Stimulated activated CD8-positive, alpha-beta memory T cell treated with anti-CD3 and anti-CD28 coated beads, Interleukin-15, amount 100 ng/mL, for 1 hour (primary cell): ENCODE data around the gene LARP7.
A peak's percentile ranks its signal among the peaks of the same experiment; 100 is the strongest.
"Not testable (repeated sequence)": the region's sequence is repeated elsewhere in the genome, so short reads cannot be mapped to it uniquely, and the experiment has no call there.

Experiments
- DNase-seq: peaks from one replicate; pipeline ENCODE4 v3.0.0-alpha.2; 2020; ENCODE audit warnings: low read depth

The LARP7 gene

DNA sequence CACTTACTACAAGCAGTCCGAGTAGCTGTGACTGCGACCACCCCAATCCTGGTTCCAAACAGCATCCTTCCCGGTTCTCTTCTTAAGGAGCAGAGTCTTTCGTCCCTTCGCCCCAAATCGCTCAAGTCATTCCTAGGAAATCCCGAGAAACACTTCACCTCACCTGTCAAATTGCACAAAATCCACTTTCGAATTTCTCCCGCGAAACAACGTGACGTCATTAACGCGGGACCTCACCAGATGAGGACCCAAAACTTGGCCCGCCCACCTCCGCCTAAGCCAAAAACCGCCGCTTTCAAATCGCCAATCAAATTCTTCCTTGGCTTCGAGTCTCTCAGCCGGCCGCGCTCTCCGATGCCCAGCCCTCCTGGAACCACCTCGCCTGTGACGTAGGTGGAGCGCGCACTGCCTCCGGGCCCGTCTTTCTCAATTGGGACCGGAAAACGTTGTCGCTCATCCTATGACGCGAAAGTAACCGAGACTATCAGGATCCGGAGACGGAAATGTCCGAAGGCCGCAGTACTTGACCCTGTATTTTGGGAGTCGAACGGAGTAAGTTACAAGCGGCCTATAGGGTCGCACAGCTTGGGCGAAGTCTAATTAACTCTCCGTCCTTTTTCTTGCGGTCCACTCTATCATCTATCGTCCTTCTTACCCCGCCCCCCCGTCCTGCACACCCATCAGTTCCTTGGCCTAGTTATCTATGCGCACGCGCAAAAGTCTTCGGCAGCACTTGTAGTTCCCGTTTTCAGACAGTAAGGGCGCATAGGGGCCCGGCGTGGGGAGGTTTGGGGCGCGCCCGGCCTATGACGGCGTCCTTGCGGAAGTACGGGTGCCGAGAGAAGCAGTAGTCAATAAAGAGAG, at the start of gene LARP7, which contains the start of gene ZGRF1:
Gene LARP7, plus strand, starts transcription at position 456 of the 864 bp plus-strand sequence. CDS start 7,527 bp downstream, outside the sequence.
Gene ZGRF1, minus strand, starts transcription at position 222 of the 864 bp plus-strand sequence. CDS start 3,733 bp downstream, outside the sequence.
- peak; percentile 96 for DNase-seq

DNA sequence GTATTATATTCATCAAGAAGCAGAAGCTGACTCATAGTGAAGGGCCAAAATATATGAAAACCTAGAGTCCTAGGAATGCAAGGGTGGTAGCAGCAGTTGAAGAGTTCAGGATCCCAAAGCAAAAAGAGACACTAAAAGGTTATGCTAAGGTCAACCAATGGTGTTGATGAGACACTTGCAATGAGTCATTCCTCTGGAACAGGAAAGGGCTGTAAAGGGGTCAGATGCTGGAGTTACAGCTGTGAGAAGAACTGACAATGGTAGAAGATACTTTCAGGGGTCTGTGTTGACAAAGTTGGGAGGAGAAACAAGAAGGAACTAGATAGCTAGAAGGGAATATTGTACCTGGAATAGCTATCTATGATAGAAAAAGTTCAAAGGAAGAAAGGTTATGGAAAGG, 47.7 kb upstream of the LARP7 start:
- no peak for DNase-seq

DNA sequence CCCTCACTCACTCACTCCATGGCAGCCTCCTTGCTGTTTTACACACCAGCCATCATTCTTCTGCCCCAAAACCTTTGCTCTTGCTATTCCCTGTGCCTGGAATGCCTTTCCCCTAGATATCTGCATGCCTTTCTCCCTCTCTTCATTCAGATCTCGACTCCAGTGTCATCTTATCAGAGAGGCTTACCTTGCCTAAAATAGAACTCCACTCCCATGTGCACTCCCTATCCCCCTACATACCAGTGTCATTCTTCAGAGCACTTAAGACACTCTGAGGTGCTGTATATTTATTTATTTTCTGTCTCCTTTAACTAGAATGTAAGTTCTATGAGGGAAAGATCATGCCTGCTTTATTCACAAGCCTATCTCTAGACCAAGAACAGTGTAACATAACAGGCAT, 45.4 kb upstream of the LARP7 start:
- no peak for DNase-seq

DNA sequence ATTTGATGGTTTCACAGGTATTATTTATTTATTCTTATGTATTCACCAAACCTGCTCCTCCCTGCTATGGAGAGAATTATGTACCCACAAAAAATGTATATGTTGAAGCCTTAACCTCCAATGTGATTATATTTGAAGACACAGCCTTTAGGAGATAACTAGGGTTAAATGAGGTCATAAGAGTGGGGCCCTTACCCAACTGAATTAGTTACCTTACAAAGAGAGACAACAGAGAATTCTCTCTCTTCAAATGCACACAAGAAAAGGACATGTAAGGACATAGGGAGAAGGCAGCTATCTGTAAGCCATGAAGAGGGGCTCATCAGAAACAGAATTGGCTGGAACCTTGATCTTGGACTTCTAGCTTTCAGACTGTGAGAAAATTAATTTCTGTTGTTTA, 44.2 kb upstream of the LARP7 start:
- no peak for DNase-seq

DNA sequence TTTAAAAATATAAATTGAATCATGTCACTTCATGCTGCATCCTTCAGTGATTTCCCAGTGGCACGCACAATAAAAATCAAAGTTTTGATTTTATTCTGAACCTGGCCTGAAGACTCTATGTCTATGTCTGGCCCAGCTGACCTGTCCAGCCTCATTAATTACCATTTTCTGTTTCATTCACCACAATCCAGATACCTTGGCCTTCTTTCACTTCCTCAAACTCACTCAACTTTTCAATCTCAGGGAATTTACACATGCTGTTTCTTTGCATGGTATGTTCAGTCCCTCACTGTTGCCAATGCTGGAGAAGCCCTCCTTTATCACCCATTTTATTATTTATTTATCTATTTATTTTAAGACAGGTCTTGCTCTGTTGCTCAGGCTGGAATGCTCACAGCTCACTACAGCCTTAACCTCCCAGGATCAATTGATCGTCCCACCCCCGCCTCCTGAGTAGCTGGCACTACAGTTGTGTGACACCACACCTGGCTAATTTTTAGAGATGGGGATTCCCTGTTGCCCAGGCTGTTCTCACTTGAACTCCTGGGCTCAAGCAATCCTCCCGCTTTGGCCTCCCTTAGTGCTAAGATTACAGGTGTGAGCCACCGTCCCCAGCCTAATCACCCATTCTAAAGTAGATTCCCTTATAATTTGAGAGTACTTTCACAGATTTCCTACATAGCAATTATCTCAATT, 43.4 kb upstream of the LARP7 start:
- no peak for DNase-seq

DNA sequence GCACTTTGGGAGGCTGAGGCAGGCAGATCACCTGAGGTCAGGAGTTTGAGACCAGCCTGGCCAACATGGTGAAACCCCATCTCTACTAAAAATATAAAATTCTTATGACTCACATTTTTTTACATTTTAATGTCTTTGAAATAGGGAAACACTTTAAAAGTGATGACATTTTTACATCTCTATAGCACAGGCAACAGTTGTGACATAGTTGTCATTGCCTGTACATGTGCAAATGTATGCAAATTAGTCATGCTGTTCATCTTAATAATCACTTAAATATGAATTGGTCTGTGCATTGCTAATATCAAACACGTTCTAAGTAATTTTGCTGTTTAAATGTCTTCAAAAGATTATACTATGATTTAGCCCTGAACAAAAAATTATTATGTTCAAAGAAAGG, 42.0 kb upstream of the LARP7 start:
- DNase-seq, result no peak

DNA sequence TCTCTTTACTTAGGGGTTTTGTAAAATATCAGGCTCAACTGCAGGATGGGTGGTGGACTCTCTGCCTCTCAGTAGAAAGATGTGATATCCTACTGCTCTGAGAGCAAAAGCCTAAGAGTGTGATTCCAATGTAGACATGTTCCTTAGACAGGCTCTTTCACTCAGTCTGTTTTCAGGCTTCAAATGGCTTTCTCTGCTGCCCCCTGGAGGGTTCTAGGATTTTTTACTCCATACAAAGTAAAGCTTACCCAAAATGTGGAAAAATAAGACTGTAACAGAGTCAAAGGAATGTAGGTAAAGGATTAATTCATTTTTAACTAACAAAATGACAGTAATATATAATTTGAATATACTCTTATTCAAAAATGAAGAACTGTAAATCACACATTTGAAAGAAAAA, 32.4 kb upstream of the LARP7 start:
- DNase-seq, result peak; percentile 12

DNA sequence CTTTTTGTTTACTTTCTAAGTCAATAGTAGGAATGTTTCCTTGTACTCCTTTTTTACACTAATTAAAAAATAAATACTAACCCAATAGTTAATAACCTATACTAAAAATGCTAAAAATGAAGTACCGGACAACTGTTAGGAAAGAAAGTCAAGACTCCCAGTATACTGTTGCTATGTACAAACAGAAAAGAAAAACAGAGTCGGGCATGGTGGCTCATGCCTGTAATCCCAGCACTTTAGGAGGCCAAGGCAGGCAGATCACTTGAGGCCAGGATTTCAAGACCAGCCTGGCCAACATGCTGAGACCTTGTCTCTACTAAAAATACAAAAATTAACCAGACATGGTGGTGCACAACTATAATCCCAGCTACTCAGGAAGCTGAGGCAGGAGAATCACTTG, 24.1 kb upstream of the LARP7 start:
- DNase-seq, result not testable (repeated sequence)

DNA sequence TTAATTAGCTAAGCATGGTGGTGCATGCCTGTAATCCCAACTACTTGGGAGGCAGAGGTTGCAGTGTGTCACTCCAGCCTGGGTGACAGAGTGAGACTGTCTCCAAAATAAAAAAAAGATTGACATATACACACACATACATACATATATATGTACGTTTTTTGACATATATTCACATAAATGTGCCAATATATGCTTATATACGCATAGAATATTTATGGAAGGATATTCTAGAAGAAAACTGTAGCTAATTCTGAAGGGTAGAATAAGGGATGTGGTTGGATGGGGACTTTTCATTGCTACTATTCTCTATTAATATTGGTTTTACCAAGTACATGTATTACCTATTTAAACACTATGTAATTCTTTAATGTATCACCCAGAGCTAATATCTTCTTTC, 20.0 kb upstream of the LARP7 start:
- no peak for DNase-seq

DNA sequence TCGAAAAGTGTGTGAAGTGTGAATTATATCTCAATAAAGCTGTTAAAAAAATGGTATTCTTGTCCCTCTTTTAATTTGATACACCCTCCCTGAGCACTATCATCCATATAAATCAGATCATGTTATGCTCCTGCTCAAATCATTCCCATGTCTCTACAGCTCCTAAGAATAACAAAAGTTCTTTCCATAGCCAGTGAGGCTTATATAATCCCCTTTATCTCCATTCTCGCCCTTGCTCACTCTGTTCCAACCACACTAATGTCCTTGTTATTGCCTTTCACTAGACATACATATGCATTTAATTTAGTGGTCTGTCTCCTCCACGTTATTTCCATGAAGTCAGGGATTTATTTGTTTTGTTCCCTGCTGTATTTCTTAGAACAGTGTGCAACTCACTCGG, 10.7 kb upstream of the LARP7 start:
- DNase-seq, result no peak

DNA sequence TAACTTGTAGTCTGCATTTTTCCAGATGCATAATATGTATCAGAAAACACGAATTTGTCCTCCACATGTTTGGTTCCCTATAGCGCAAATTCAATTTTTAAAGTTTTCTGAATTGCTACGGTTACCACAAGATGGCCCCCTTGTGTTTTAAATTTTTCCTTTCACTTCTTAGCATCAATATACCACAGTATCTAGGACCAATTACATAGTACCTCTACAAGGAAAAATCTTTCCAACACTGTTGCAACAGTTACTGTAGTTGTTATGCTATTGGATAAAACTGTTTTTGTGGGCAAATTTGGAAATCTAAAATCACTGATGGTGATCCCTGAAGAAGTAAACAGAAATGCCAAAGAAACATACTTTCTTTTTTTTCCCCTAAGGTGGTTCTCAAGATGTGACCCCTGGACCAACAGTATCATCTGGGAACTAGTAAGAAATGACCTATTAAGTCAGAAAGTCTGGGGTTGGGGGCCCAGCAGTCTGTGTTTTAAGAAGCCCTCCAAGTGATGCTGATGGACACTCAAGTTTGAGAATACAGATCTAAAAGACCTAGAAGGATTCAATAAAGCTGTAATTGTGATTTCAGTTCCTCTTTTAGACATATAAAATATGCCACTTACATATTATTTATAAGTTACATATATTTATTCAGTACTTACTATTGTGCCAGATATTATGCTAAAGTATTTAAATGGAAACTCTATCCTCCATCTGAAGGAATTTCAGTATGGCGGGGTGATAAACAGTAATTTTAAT, 3.3 kb upstream of the LARP7 start:
- DNase-seq, result no peak

DNA sequence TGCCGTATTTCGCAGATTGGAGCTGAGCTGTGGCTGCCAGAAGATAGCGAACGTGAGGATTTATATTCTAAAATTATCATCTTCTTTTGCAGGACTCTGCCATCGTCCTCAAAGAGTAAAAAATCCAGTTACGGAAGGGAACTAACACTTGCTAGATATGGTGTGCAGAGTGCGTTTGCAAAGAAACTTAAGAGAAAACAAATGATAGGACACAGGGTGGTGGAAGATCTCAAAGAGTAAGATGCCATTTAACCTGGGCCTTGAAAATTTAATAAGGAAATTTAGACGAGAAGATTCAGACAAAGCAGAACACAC, 566 bp downstream of the LARP7 start:
- no peak for DNase-seq

DNA sequence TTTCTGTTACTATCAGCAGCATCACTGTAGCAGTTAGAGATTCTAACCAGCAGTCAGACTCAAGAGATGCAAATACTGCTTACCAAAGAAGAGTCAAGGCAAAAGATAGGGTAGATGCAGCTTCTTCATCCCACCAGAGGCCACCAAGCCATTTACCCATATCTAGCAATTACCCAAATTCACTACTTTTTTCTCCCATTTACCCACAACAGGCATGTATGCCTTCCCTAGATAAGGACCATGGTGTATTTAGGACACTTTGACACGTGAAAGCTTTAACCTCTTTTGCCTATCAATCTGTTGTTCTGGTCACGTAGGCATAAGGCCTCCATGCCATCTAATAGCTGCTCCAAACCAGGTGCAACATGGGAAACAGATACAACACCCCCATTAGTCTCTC, 5.6 kb downstream of the LARP7 start:
- no peak for DNase-seq

DNA sequence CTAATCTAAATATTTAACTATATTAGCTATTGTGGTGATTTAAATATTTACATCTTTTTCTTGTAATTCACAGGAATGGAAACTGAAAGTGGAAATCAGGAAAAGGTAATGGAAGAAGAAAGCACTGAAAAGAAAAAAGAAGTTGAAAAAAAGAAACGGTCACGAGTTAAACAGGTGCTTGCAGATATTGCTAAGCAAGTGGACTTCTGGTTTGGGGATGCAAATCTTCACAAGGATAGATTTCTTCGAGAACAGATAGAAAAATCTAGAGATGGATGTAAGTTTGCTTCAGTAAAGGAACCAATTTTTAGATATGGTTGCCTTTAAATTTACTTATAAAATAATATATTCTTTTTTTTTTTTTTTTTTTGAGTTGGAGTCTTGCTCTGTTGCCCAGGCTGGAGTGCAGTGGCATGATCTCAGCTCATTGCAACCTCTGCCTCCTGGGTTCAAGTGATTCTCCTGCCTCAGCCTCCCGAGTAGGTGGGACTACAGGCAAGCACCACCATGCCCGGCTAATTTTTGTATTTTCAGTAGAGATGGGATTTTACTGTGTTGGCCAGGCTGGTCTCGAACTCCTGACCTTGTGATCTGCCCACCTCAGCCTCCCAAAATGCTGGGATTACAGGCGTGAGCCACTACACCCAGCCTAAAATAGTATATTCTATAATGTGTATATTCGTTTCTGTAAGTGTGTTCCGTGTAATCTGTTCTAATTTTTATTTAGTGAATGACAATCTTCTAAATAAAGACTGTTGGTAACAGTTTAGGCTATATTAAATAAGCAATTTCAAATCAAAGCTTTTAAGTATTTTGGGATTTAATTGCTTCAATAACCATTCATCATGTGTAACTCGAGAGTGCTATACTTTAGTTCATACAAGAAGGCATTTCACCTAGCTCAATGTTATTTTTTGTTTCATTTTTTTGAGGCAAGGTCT, 7.9 kb downstream of the LARP7 start:
- DNase-seq, result not testable (repeated sequence)

DNA sequence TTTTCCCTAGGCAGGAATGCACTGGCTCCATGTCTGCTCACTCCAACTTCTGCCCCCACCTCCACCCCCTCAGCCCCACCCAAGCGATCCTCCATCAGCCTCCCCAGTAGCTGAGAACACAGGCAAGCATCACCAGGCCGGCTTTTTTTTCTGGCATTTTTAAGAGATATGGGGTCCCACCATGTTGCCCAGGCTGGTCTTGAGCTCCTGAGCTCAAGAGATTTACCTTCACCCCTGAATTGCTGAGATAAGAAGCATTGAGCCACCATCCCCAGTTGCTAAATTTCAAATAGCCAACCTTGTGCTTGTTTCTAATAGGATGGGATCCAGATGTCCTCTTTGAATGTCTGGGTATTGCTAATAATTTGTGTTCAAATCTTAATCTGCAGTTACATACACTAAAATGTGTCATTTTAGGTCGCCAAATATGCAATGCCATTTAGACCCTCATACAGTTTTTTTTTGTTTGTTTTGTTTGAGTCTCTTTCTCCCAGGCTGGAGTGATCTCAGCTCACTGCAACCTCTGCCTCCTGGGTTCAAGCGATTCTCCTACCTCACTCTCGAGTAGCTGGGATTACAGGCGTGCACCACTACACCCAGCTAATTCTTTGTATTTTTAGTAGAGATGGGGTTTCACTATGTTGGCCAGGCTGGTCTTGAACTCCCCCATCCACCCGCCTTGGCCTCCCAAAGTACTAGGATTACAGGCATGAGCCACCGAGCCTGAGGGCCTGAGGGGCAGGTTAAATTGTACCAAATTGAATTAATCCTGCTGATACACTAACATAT, 8.8 kb downstream of the LARP7 start:
- DNase-seq, result no peak

DNA sequence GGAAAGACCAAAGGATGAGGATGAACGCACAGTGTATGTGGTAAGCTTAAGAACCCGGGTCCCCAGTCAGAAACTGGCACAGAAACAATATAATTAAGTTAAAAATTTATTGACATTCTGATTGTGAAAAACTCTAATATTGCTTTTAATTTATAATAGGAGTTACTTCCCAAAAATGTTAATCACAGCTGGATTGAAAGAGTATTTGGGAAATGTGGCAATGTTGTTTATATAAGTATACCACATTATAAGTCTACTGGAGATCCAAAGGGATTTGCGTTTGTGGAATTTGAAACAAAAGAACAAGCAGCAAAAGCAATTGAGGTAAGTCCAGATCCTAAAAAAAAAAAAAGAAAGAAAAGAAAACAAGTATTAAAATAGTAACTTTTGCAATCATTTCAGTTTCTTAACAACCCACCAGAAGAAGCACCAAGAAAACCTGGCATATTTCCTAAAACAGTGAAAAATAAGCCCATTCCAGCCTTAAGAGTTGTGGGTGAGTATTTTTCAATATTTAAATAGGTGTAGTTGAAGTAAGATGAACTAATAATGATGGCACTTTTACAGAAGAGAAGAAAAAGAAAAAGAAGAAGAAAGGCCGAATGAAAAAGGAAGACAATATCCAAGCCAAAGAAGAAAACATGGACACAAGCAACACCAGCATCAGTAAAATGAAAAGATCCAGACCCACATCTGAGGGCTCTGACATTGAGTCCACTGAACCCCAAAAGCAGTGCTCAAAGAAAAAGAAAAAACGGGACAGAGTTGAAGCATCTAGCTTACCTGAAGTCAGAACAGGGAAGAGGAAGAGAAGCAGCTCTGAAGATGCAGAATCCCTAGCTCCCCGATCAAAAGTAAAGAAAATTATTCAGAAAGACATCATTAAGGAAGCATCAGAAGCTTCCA, 9.9 kb downstream of the LARP7 start:
- no peak for DNase-seq

DNA sequence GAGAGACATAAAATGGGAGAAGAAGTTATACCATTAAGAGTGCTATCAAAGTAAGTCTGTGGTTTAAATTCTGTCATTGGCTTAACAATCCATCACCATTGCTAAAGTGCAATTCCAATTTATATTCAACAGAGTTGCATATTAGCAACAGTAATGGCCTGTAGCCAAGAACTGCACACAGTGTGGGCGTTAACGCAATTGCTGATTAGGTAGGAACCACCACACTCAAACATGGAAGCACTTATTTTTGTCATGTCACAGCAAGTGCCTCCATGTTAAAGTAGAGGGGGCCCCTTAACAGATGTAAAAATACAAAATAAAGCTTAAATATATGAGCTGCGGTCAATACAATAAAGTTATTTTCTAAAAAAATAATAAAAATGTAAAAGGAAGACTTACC, 10.8 kb downstream of the LARP7 start:
- no peak for DNase-seq

DNA sequence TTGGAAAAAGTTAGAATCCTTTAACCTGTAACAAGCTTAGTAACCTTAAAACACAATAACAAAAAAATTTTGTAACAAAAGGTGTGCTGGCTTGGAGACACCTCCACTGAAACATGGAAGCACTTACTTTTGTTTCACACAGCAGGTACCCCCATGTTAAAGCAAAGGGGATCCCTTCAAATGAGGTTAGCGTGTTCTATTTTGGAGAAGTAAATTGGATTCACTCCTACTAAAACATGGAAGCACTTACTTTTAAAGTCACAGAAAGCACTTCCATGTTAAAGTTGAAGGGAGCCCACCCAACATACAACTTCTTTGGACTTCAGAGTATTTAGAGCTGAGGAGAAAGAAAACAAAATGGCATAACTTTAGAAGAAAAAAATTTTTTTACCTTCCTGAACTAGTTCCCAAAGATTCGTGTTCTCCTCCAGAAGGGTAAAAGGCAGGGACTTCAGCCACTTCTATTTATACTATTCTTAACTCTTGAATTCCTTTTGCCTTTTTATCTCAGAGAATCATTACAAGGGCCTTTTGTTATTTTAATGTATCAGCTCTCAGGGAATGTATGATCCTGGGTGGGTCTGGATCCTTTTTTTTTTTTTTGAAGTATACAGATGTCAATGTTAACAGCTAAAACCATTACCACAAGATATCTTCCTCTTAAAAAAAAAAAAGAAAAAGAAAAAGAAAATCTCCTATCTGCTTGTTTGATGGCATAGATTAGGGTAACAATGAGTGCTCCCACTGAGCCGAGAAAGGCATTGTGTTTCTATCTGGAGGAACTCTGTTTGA, 11.5 kb downstream of the LARP7 start:
- DNase-seq, result no peak

DNA sequence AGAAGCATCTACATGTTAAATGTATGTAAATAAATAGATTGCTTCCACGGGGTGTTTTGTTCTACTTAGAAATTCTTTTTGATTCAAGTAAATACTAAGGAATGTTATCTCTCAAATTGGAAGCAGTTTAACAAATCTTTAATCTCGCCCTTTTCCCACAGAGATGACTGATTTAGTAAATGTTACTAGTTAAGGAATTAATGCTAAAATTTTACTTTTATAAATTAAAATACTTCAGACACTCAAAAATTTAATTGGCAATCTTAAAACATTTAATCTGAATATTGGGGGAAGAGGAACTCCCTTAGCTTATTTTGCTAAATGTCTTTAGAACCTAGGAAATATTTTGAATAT, 12.1 kb downstream of the LARP7 start:
- DNase-seq, result no peak
